ENCODE data around the gene RBFOX2. TPM values are rescaled to one million over a fixed set of nuclear protein-coding genes. Genes with fewer than 3 reads are reported as not detected.

Gene RBFOX2
- total and polyA plus RNA-seq, 10 of the 15 experiments (the other 5 are each of a cell fraction or from before 2014, with no cell fraction given), result 0.01 to 2.7 (median 0.17) TPM; not detected in 4

DNA sequence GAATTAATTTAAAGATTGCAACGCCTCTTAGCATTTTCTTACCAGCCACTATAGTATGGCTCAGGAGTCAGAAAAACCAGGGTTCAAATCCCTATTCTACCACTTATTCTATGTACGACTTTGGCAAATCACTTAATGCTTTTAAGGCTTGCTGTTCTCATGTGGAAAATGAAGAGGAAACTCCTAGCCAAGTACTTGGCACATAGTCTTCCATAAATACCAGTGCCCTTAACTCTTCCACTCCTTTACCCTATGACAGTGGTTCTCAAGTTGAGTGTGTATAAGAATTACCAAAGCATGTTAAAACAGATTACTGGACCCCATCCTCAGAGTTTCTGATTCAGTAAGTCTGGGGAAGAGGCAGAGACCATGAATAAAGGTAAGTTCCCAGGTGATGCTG lies 107.6 kb downstream of the RBFOX2 start:
- H3K79me2 ChIP-seq (ENCODE audit: control insufficient read depth, insufficient read depth, low read length), result no peaks in the 10 kb centered on the region
- no peak overlapping the region for H3K4me3 ChIP-seq
- H4K20me1 ChIP-seq (ENCODE audit: control insufficient read depth, insufficient read depth), result no peaks in the 10 kb centered on the region
- ChIA-PET POLR2A (no interaction called here), RAD21 (ENCODE audit: unreplicated experiment) (interaction anchor here (1.5 kb wide), 1 partner anchor 294 kb away, joined by 3 read pairs; no protein-coding TSS in a partner anchor), SMC1A (ENCODE audit: uncharacterized antibody, unreplicated experiment) (interaction anchor here (1.1 to 2.4 kb wide), 2 partner anchors 10 to 291 kb away, joined by 3 to 8 read pairs; no protein-coding TSS in a partner anchor), CTCF (interaction anchor here (1.0 to 4.3 kb wide), 3 partner anchors 236 to 294 kb away, joined by 3 to 20 read pairs (median 4); no protein-coding TSS in a partner anchor)
- no peak overlapping the region for H3K4me2 ChIP-seq (ENCODE audit: control insufficient read depth, insufficient read depth)
- no TSS peak for BruUV-seq (replicated peaks)
- no peak overlapping the region for H2AFZ ChIP-seq (ENCODE audit: control insufficient read depth, low read depth, low read length)
- TF ChIP-seq POLR2AphosphoS5 (IDR thresholded peaks at IDR 0.05; ENCODE audit: low read length) (no peak), POLR2A (IDR thresholded peaks at IDR 0.05; ENCODE audit: low read depth, low read length) (no peak), YY1 (IDR thresholded peaks at IDR 0.05; ENCODE audit: low read depth, low read length) (no peak), ZNF384 (IDR thresholded peaks at IDR 0.05; ENCODE audit: borderline replicate concordance, low read depth, low read length) (no peak), RAD51 (IDR thresholded peaks at IDR 0.05) (no peak)
- no peak overlapping the region for H3K9ac ChIP-seq (ENCODE audit: control insufficient read depth, insufficient read depth, low read length)
- H3K27me3 ChIP-seq (replicated peaks in 1 of 2; ENCODE audit: control insufficient read depth in 2 of 2, insufficient read depth in 2 of 2, low read length in 1 of 2), result no peaks in the 10 kb centered on the region
- in situ Hi-C loops (cut with MboI), result loop anchor here (10.0 kb wide), 1 partner anchor 566 kb away; no protein-coding TSS in a partner anchor
- H3K36me3 ChIP-seq (ENCODE audit: control insufficient read depth in 2 of 2, insufficient read depth in 2 of 2, low read length in 1 of 2), result no peaks in the 10 kb centered on the region
- H3K4me1 ChIP-seq (ENCODE audit: control insufficient read depth, insufficient read depth, low read length), result no peaks in the 10 kb centered on the region
- intact Hi-C loops (cut with micrococcal nuclease; ENCODE audit: unreplicated experiment), result loop anchor here (1.0 to 10.0 kb wide), 3 partner anchors 156 to 569 kb away; no protein-coding TSS in a partner anchor
- FAIRE-seq (no peak), DNase-seq (ENCODE audit: low read depth, low spot score) (no peak), ATAC-seq (no peak)
- WGBS (ENCODE audit: insufficient coverage, insufficient replicate concordance, low lambda C conversion rate, missing lambda C conversion rate), result 0% methylated on average over 2 of the region's 2 CpGs
- no peak overlapping the region for H3K27ac ChIP-seq (ENCODE audit: control insufficient read depth, insufficient read depth)
- H3K9me3 ChIP-seq (replicated peaks; ENCODE audit: control insufficient read depth, insufficient read depth, low read length), result no peaks in the 10 kb centered on the region

DNA sequence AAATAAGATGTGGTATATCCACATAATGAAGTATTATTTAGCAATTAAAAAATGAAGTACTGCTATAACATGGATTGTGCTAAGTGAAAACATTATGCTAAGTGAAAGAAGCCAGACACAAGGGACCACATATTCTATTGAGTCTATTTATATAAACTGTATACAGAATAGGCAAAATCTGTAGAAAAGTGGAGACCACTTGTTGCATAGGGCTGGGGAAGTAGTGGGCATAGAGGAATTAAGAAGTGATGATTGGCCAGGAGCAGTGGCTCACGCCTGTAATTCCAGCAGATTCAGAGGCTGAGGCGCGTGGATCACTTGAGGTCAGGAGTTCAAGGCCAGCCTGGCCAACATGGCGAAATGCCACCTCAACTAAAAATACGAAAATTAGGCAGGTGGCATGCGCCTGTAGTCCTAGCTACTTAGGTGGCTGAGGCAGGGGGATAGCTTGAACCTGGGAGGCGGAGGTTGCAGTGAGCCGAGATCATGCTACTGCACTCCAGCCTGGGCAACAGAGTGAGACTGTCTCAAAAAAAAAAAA lies 109.6 kb downstream of the RBFOX2 start:
- no peaks in the 10 kb centered on the region for H3K36me3 ChIP-seq (ENCODE audit: control insufficient read depth in 2 of 2, insufficient read depth in 2 of 2, low read length in 1 of 2)
- no peak for TF ChIP-seq IKZF2 (IDR thresholded peaks at IDR 0.05)
- no peak overlapping the region for H3K27ac ChIP-seq (ENCODE audit: control insufficient read depth, insufficient read depth)
- no peaks in the 10 kb centered on the region for H4K20me1 ChIP-seq (ENCODE audit: control insufficient read depth, insufficient read depth)
- POLR2A ChIA-PET, result no interaction called here
- SMC1A ChIA-PET (ENCODE audit: uncharacterized antibody, unreplicated experiment), result interaction anchor here (1.0 to 2.4 kb wide), 3 partner anchors 12 to 292 kb away, joined by 3 to 8 read pairs (median 4); no protein-coding TSS in a partner anchor
- H3K4me1 ChIP-seq (ENCODE audit: control insufficient read depth, insufficient read depth, low read length), result no peaks in the 10 kb centered on the region
- no peak for DNase-seq (ENCODE audit: low read depth, low spot score)
- RAD21 ChIA-PET (ENCODE audit: unreplicated experiment), result interaction anchor here (1.0 kb wide), 1 partner anchor 290 kb away, joined by 4 read pairs; no protein-coding TSS in a partner anchor
- peaks cover 0 to 2% of the 10 kb centered on the region in 2 experiments; a peak in 2 of 4 replicates for H3K27me3 ChIP-seq (replicated peaks in 1 of 2; ENCODE audit: control insufficient read depth in 2 of 2, insufficient read depth in 2 of 2, low read length in 1 of 2)
- no peaks in the 10 kb centered on the region for H3K79me2 ChIP-seq (ENCODE audit: control insufficient read depth, insufficient read depth, low read length)
- in situ Hi-C loops (cut with MboI), result loop anchor here (5.0 kb wide), 1 partner anchor 297 kb away; no protein-coding TSS in a partner anchor
- no peak for FAIRE-seq
- BruUV-seq (replicated peaks), result no TSS peak
- CTCF ChIA-PET, result interaction anchor here (0.6 to 1.1 kb wide), 4 partner anchors 14 to 292 kb away, joined by 3 to 4 read pairs (median 3); no protein-coding TSS in a partner anchor
- no peaks in the 10 kb centered on the region for H3K9me3 ChIP-seq (replicated peaks; ENCODE audit: control insufficient read depth, insufficient read depth, low read length)
- H3K9ac ChIP-seq (ENCODE audit: control insufficient read depth, insufficient read depth, low read length), result no peak overlapping the region
- intact Hi-C loops (cut with micrococcal nuclease; ENCODE audit: unreplicated experiment), result no loop called here
- no peak overlapping the region for H3K4me3 ChIP-seq
- H2AFZ ChIP-seq (ENCODE audit: control insufficient read depth, low read depth, low read length), result no peak overlapping the region
- WGBS (ENCODE audit: insufficient coverage, insufficient replicate concordance, low lambda C conversion rate, missing lambda C conversion rate), result 36% methylated on average over 8 of the region's 8 CpGs
- no peak overlapping the region for H3K4me2 ChIP-seq (ENCODE audit: control insufficient read depth, insufficient read depth)
- ATAC-seq, result no peak

Measured in GM12878 (cell line).